GM23338 (cell line): ENCODE measurements around the gene WBP1. TPM values are rescaled to one million over a fixed set of nuclear protein-coding genes. Genes with fewer than 3 reads are reported as not detected.

Source experiments
- ATAC-seq: fragments of 200-7000 bp; cut with Tn5 transposase; 3 replicates; pipeline ENCODE4 v1.9.1; 2020
- DNase-seq: peaks from one replicate; pipeline ENCODE4 v3.0.0-alpha.2; 2015; ENCODE audit warnings: low spot score
- H2AFZ ChIP-seq: fragments of 200-600 bp; sonication (generic); 2 replicates; pipeline ENCODE4 v1.8.0; 2016; ENCODE audit warnings: antibody characterized with exemption, mild to moderate bottlenecking, moderate library complexity
- H3F3A ChIP-seq: fragments of 200-600 bp; sonication (generic); replicated peaks from 2 replicates; pipeline ENCODE4 v1.8.0; 2017; ENCODE audit warnings: antibody characterized with exemption, mixed run types, low read depth
- H3K27ac ChIP-seq: fragments of 200-600 bp; sonication (generic); 2 replicates; pipeline ENCODE4 v1.6.1; 2016; ENCODE audit warnings: low read depth
- H3K27me3 ChIP-seq: fragments of 200-600 bp; sonication (generic); 2 replicates; pipeline ENCODE4 v1.8.0; 2016; ENCODE audit warnings: mild to moderate bottlenecking, mixed run types, moderate library complexity; ENCODE audit not compliant: insufficient read depth
- H3K36me3 ChIP-seq: fragments of 200-600 bp; sonication (generic); 2 replicates; pipeline ENCODE4 v1.8.0; 2016; ENCODE audit warnings: mild to moderate bottlenecking; ENCODE audit not compliant: insufficient read depth
- H3K4me1 ChIP-seq: fragments of 200-600 bp; sonication (generic); 2 replicates; pipeline ENCODE4 v1.8.0; 2016; ENCODE audit warnings: mild to moderate bottlenecking, moderate library complexity; ENCODE audit not compliant: insufficient read depth
- H3K4me2 ChIP-seq: fragments of 200-600 bp; sonication (generic); 2 replicates; pipeline ENCODE4 v1.7.1; 2017; ENCODE audit warnings: mixed run types
- H3K4me3 ChIP-seq: fragments of 200-600 bp; sonication (generic); 2 replicates; pipeline ENCODE4 v1.6.1; 2016; ENCODE audit warnings: mixed run types
- H3K79me2 ChIP-seq: fragments of 200-600 bp; sonication (generic); replicated peaks from 2 replicates; pipeline ENCODE4 v1.8.0; 2017; ENCODE audit warnings: mild to moderate bottlenecking; ENCODE audit not compliant: insufficient read depth
- H3K9me2 ChIP-seq: fragments of 200-600 bp; sonication (generic); 2 replicates; pipeline ENCODE4 v1.8.0; 2017; ENCODE audit not compliant: insufficient read depth
- H4K20me1 ChIP-seq: fragments of 200-600 bp; sonication (generic); replicated peaks from 2 replicates; pipeline ENCODE4 v1.8.0; 2017; ENCODE audit warnings: mild to moderate bottlenecking; ENCODE audit not compliant: insufficient read depth
- H3K27ac Mint-ChIP-seq: 2 replicates; pipeline ENCODE4 v1.8.0; 2020; ENCODE audit warnings: inconsistent platforms, mild to moderate bottlenecking, moderate library complexity, mixed read lengths
- H3K27me3 Mint-ChIP-seq: 3 replicates; pipeline ENCODE4 v1.8.0; 2022; ENCODE audit warnings: low read depth, mild to moderate bottlenecking, moderate library complexity, mixed read lengths, inconsistent platforms; ENCODE audit not compliant: insufficient read depth, poor library complexity
- H3K36me3 Mint-ChIP-seq: 3 replicates; pipeline ENCODE4 v1.8.0; 2021; ENCODE audit warnings: low read depth, mild to moderate bottlenecking, inconsistent platforms, moderate library complexity, mixed read lengths
- H3K4me1 Mint-ChIP-seq: 3 replicates; pipeline ENCODE4 v1.8.0; 2020; ENCODE audit warnings: mild to moderate bottlenecking, inconsistent platforms, mixed read lengths
- H3K4me3 Mint-ChIP-seq: 3 replicates; pipeline ENCODE4 v1.8.0; 2021; ENCODE audit warnings: moderate library complexity, mild to moderate bottlenecking, inconsistent platforms, mixed read lengths
- H3K9me3 Mint-ChIP-seq: 3 replicates; pipeline ENCODE4 v1.8.0; 2020; ENCODE audit warnings: moderate library complexity, mild to moderate bottlenecking, inconsistent platforms, mixed read lengths
- ETS1 ChIP-seq: IDR thresholded peaks from 2 replicates; pipeline ENCODE4 v1.6.1; 2016; ENCODE audit warnings: antibody characterized with exemption
- EZH2 ChIP-seq: fragments of 200-600 bp; sonication (generic); IDR thresholded peaks from one replicate; pipeline ENCODE4 v1.8.0; 2017; ENCODE audit warnings: antibody characterized with exemption, mild to moderate bottlenecking, low read depth; ENCODE audit not compliant: unreplicated experiment
- EZH2phosphoT487 ChIP-seq: fragments of 200-600 bp; sonication (generic); IDR thresholded peaks from one replicate; pipeline ENCODE4 v1.8.1; 2018; ENCODE audit warnings: antibody characterized with exemption; ENCODE audit not compliant: unreplicated experiment
- NANOG ChIP-seq: IDR thresholded peaks from 2 replicates; pipeline ENCODE4 v1.6.1; 2016; ENCODE audit warnings: antibody characterized with exemption, borderline replicate concordance
- POLR2AphosphoS5 ChIP-seq: IDR thresholded peaks from 2 replicates; pipeline ENCODE4 v1.6.1; 2016; ENCODE audit warnings: antibody characterized with exemption, low read depth
- STAT1 ChIP-seq: IDR thresholded peaks from one replicate; pipeline ENCODE4 v1.6.1; 2016; ENCODE audit warnings: antibody characterized with exemption; ENCODE audit not compliant: unreplicated experiment
- ZNF331 ChIP-seq: fragments of 250-450 bp; sonication (Bioruptor Pico); IDR thresholded peaks from 2 replicates; pipeline ENCODE4 v1.5.0; 2020; ENCODE audit warnings: low read depth, mild to moderate bottlenecking, moderate library complexity
- polyA plus RNA-seq: library from polyadenylated mRNA; unstranded; fragments of >200 nt; fragmentation: Nextera tagmentation; extraction: Ambion mirVana; gene quantifications from 2 replicates; pipeline ENCODE4 v1.2.1, GENCODE V29; 2016
- total RNA-seq: library from RNA; depleted of rRNA; stranded (reverse); fragments of >200 nt; shearing (Covaris generic); gene quantifications from 2 replicates; pipeline ENCODE4 v1.2.3, GENCODE V29; 2014
- TF ChIP-seq, protein P1 (sequence below): IDR thresholded peaks from one replicate; pipeline ENCODE4 v1.6.1; 2018; ENCODE audit warnings: antibody characterized with exemption; ENCODE audit not compliant: unreplicated experiment

WBP1 gene
- total and polyA plus RNA-seq, 2 experiments from 2014 or later = 53.0 to 64.4 TPM

DNA sequence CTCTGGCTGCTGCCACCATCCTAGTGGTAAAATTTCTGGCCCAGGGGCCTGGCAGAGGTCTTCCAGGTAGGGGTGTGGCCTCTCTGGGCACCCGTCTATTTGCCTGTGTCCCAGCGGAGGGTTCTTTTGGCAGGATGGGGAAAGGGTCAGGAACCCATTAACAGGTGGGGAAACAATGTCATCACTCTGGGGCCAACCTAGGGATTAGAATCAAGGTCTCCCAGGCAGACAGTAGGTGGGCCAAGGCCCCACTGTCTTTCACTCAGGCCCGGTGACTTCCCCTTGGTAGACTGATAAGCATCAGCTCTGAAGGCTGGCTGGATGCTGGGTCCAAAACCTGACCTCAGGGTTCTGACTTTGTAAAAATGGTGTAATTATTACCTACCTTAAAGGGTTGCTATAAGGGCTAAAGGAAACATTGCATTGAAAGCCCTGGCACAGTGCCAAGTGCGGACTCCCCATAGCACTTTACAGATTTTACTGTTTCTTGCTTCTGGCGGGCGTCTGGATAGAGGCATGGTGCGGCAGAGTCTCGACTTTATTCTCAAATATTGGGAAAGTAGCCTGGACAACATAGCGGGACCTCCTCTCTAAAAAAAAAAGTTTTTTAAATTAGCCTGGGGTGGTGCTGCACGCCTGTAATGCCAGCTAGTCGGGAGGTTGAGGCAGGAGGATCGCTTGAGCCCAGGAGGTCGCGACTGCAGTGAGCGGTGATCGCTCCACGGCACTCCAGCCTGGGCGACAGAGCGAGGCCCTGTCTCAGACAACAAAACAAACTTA is 38.9 kb downstream of the WBP1 start:
- peak overlapping the region; percentile 95 for H3K4me2 ChIP-seq
- Mint-ChIP-seq H3K36me3 (peaks cover 17% of the 10 kb centered on the region), H3K4me1 (peaks cover 37% of the 10 kb centered on the region), H3K9me3 (no peaks in the 10 kb centered on the region), H3K4me3 (peak overlapping the region; percentile 77), H3K27me3 (peaks cover 71% of the 10 kb centered on the region), H3K27ac (no peak overlapping the region)
- DNase-seq = no peak
- TF ChIP-seq STAT1 = no peak
- peak; percentile 53 for TF ChIP-seq EZH2
- H3K9me2 ChIP-seq = no peaks in the 10 kb centered on the region
- H3F3A ChIP-seq = peaks cover 36% of the 10 kb centered on the region
- ATAC-seq = no peak
- H3K4me3 ChIP-seq = peak overlapping the region; percentile 69
- peaks cover 82% of the 10 kb centered on the region for H3K27me3 ChIP-seq
- no peak overlapping the region for H3K27ac ChIP-seq
- H2AFZ ChIP-seq = peak overlapping the region; percentile 98; the same call in 1 of the 2 replicates
- H3K36me3 ChIP-seq = 0 out of 2 replicates have a peak, but pooled peaks cover 4% of the 10 kb centered on the region
- H3K79me2 ChIP-seq = no peaks in the 10 kb centered on the region
- H3K4me1 ChIP-seq = peaks cover 40% of the 10 kb centered on the region
- peaks cover 8% of the 10 kb centered on the region; the same call in 1 of the 2 replicates for H4K20me1 ChIP-seq

- H3K4me3 Mint-ChIP-seq = peak overlapping the region; percentile 77
- H3K27ac ChIP-seq = no peak overlapping the region
- peak overlapping the region; percentile 95 for H3K4me2 ChIP-seq
- peaks cover 42% of the 10 kb centered on the region for H3K4me1 ChIP-seq
- no peak overlapping the region for H3K27ac Mint-ChIP-seq
- peaks cover 13% of the 10 kb centered on the region for H3K36me3 Mint-ChIP-seq
- H3K9me3 Mint-ChIP-seq = no peaks in the 10 kb centered on the region
- peaks cover 90% of the 10 kb centered on the region for H3K27me3 ChIP-seq
- H3K4me3 ChIP-seq = peak overlapping the region; percentile 69
- DNase-seq (peak; percentile 72), ATAC-seq (peak; percentile 23)
- peaks cover 8% of the 10 kb centered on the region; the same call in 1 of the 2 replicates for H4K20me1 ChIP-seq
- H2AFZ ChIP-seq = peak overlapping the region; percentile 98
- H3F3A ChIP-seq = peaks cover 39% of the 10 kb centered on the region
- no peaks in the 10 kb centered on the region for H3K79me2 ChIP-seq
- no peaks in the 10 kb centered on the region for H3K36me3 ChIP-seq
- H3K9me2 ChIP-seq = no peaks in the 10 kb centered on the region
- H3K27me3 Mint-ChIP-seq = peaks cover 79% of the 10 kb centered on the region
- H3K4me1 Mint-ChIP-seq = peaks cover 42% of the 10 kb centered on the region
- TF ChIP-seq EZH2phosphoT487 = peak; percentile 71
- peak; percentile 73 for TF ChIP-seq EZH2
- TF ChIP-seq ZNF331 (CRISPR knock-in tag) = no peak
- TF ChIP-seq NANOG = no peak
- TF ChIP-seq ETS1 = no peak
- peak; percentile 36; the same call in 1 of the 2 replicates for TF ChIP-seq POLR2AphosphoS5
- TF ChIP-seq, protein P1, sequence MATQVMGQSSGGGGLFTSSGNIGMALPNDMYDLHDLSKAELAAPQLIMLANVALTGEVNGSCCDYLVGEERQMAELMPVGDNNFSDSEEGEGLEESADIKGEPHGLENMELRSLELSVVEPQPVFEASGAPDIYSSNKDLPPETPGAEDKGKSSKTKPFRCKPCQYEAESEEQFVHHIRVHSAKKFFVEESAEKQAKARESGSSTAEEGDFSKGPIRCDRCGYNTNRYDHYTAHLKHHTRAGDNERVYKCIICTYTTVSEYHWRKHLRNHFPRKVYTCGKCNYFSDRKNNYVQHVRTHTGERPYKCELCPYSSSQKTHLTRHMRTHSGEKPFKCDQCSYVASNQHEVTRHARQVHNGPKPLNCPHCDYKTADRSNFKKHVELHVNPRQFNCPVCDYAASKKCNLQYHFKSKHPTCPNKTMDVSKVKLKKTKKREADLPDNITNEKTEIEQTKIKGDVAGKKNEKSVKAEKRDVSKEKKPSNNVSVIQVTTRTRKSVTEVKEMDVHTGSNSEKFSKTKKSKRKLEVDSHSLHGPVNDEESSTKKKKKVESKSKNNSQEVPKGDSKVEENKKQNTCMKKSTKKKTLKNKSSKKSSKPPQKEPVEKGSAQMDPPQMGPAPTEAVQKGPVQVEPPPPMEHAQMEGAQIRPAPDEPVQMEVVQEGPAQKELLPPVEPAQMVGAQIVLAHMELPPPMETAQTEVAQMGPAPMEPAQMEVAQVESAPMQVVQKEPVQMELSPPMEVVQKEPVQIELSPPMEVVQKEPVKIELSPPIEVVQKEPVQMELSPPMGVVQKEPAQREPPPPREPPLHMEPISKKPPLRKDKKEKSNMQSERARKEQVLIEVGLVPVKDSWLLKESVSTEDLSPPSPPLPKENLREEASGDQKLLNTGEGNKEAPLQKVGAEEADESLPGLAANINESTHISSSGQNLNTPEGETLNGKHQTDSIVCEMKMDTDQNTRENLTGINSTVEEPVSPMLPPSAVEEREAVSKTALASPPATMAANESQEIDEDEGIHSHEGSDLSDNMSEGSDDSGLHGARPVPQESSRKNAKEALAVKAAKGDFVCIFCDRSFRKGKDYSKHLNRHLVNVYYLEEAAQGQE = no peak
These were observed 39.7 kb downstream of the WBP1 start for GRCh38 chr2:74497777-74498499.
